Suprapubic skin (tissue), 4 donors: ENCODE data around the gene FGD5.

Experiments used
- CTCF ChIP-seq, 2 donors: fragments of 200-600 bp in 1 of 2; fragments of 450-650 bp in 1 of 2; sonication (generic) in 1 of 2; IDR thresholded peaks; one replicate each; pipeline ENCODE4 v1.5.1; 2016 to 2019; ENCODE audit warnings: antibody characterized with exemption in 2 of 2, mild to moderate bottlenecking in 1 of 2, moderate library complexity in 1 of 2
- EP300 ChIP-seq: sonication (generic); formaldehyde crosslinking; IDR thresholded peaks from one replicate; pipeline ENCODE4 v1.6.1; 2017; ENCODE audit warnings: antibody characterized with exemption
- POLR2A ChIP-seq, 2 donors: fragments of 450-650 bp; IDR thresholded peaks; one replicate each; pipeline ENCODE4 v1.6.1; 2017; ENCODE audit warnings: antibody characterized with exemption in 2 of 2, mild to moderate bottlenecking in 2 of 2, moderate library complexity in 2 of 2
- POLR2AphosphoS5 ChIP-seq, 3 donors: sonication (generic); formaldehyde crosslinking; IDR thresholded peaks; one replicate each; pipeline ENCODE4 v1.6.1; 2017; ENCODE audit warnings: antibody characterized with exemption in 3 of 3

GRCh38 chr3:14943042-14943441 lies 124.3 kb downstream of the FGD5 start:
- TF ChIP-seq CTCF (IDR thresholded peaks at IDR 0.05), result no peak
- no peak for TF ChIP-seq POLR2A (IDR thresholded peaks at IDR 0.05)
- TF ChIP-seq POLR2AphosphoS5 (IDR thresholded peaks at IDR 0.05), result no peak
- TF ChIP-seq EP300, result no peak
